ENCODE data around the gene CCZ1B. TPM values are rescaled to one million over a fixed set of nuclear protein-coding genes. Genes with fewer than 3 reads are reported as not detected.
A peak's percentile ranks its signal among the peaks of the same experiment; 100 is the strongest.
"Not testable (repeated sequence)": the region's sequence is repeated elsewhere in the genome, so short reads cannot be mapped to it uniquely, and the experiment has no call there.

CCZ1B gene
- 10 to 100 TPM; 45.7 to 93.4 (median 64.9) TPM for polyA plus RNA-seq (ENCODE audit: insufficient read length in 4 of 4)

GRCh38 chr7:6826151-6826550 is at the start of gene CCZ1B:
CCZ1B (minus strand) TSS chr7:6826275; CDS start chr7:6826197, 78 bp downstream.
- DNase-seq (ENCODE audit: low read depth in 4 of 4, low spot score in 3 of 4) = peak in 3 of 4 donors; percentile 32 to 47 (median 41)

DNA sequence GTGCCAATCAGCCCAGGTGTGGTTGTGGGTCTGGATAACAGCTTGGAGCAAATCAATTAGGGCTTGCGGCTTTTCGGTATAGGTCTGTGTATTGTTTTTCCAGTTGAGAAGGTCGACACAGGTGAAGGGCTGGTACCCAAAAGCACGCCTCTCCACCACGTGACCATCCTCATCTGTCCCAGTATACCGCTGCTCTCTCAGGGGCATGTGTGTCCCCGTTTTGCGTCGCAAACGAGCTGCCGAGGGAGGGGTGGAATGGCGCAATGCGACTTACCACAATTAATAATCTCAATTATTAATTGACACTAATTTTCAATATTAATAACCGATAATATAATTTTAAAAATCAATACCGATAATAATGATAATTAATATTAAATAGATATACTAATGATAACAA is 48.9 kb upstream of the CCZ1B start:
- DNase-seq (ENCODE audit: low read depth in 4 of 4, low spot score in 3 of 4) = not testable (repeated sequence)

DNA sequence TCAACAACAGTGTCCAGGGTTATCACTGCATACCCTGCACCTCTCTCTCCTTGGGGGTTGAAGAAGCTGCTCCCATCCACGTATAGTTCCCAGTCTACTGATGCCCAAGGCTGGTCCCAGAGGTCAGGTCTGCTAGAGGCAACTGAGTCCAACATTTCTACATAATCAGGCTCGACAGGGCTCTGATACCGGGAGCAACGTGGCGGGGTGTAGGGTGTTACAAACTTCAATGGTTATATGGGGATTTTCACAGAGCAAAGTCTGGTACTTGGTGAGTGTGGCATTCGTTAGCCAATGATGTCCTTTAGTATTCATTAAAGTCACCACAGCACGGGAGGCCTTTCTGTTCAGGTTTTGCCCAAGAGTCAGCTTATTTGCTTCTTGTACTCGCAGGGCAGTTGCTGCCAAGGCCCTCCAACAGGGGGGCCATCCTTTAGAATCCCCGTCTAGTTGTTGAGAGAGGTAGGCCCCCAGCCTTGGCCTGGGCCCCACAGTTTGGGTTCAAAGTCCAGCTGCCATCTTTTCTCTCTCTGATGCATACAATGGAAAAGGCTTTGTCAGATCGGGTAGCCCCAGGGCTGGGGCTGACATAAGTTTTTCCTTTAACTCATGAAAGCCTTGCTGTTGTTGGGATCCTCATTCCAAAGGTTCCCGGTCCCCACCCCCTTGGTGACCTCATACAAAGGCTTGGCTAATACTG is 46.3 kb upstream of the CCZ1B start:
- DNase-seq (ENCODE audit: low read depth in 4 of 4, low spot score in 3 of 4) = not testable (repeated sequence)

DNA sequence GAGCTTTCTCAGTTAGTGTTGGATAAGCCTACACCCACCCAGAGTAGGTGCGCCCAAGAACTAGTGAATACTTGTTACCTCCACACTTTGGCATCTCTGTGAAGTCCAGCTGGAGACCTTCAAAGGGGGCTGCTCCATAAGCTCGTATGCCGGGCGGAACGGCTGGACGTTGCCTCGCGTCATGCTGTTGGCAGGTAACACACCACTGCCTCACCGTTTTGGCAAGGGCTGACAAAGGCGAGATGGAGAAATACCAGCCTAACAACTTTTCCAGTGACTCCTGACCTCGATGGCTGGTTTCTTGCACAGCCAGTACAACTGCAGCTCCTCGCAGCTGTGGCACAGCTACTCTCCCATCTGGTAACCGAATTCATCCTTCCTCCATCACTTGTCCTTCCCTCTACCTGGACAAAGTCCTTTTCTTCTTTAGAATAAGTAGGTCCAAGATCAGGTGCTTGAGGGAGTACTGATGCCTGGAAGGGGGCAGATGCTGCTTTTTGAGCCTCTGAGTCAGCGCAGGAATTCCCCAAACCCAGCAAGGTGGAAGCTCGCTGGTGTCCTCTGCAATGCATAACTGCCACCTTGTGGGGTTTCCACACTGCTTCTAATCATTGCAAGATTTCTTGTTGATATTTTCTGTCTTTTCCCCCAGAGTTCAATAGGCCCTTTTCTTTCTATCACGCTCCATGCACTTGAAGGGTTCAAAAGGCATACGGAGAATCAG is 45.5 kb upstream of the CCZ1B start:
- DNase-seq (ENCODE audit: low read depth in 4 of 4, low spot score in 3 of 4) = not testable (repeated sequence)

DNA sequence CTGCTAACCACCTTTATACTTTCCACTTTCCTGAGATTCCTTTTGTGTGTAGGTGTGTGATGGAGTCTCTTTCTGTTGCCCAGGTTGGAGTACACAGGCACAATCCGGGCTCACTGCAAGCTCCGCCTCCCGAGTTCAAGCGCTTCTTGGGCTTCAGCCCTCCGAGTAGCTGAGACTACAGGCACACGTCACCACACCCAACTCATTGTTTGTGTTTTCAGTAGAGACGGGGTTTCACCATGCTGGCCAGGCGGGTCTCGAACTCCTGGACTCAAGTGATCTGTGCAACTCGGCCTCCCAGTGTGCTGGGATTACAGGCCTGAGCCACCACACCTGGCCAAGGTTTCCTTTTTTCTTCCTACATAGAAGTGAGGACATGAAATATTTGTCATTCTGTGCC is 38.7 kb upstream of the CCZ1B start:
- not testable (repeated sequence) for DNase-seq (ENCODE audit: low read depth in 4 of 4, low spot score in 3 of 4)

DNA sequence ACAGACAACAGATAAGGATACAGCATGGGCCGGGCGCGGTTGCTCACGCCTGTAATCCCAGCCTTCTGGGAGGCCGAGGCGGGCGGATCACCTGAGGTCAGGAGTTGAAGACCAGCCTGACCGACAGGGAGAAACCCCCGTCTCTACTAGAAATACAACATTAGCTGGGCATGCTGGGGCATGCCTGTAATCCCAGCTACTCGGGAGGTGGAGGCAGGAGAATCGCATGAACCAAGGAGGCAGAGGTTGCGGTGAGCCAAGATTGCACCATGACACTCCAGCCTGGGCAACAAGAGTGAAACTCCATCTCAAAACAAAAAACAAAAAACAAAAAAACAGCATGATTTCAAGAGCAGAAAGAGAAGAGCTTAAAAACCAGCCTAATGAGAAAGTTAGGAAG is 38.1 kb upstream of the CCZ1B start:
- not testable (repeated sequence) for DNase-seq (ENCODE audit: low read depth in 4 of 4, low spot score in 3 of 4)

- not testable (repeated sequence) for DNase-seq (ENCODE audit: low read depth in 4 of 4, low spot score in 3 of 4)
Measured at GRCh38 chr7:6862876-6863275, 36.8 kb upstream of the CCZ1B start.

DNA sequence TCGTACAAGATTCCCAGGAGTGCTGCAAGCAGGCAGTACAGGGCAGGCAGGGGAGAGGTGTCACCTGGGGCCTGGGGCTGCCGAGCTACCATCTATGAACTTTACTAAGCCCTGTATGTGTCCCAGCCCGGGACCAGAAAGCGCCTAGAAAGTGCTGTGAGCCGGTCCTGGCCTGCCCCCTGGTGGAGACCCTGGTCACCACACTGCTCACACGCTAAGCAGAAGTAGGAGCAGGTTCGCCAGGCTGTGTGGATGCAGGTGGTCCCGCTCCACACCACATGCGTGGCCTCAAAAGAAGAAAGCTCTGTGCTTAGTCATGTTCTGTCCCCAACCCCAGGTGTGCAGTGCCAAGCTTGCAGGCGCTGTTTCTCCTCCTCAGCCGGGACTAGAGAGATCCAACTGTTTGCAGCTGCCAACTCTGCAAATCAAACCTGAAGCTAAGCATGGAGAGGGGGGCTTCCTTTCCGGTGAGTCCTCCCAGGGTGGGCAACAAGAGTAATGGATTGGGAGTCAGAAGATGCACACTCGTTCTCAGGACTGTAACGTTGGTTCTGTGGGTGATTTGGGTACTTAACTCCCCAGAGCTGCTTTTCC is 31.7 kb upstream of the CCZ1B start:
- peak in 1 of 4 donors; percentile 16 for DNase-seq (ENCODE audit: low read depth in 4 of 4, low spot score in 3 of 4)

- DNase-seq (ENCODE audit: low read depth in 4 of 4, low spot score in 3 of 4) = not testable (repeated sequence)
Measured at GRCh38 chr7:6855563-6856131, 29.6 kb upstream of the CCZ1B start.

DNA sequence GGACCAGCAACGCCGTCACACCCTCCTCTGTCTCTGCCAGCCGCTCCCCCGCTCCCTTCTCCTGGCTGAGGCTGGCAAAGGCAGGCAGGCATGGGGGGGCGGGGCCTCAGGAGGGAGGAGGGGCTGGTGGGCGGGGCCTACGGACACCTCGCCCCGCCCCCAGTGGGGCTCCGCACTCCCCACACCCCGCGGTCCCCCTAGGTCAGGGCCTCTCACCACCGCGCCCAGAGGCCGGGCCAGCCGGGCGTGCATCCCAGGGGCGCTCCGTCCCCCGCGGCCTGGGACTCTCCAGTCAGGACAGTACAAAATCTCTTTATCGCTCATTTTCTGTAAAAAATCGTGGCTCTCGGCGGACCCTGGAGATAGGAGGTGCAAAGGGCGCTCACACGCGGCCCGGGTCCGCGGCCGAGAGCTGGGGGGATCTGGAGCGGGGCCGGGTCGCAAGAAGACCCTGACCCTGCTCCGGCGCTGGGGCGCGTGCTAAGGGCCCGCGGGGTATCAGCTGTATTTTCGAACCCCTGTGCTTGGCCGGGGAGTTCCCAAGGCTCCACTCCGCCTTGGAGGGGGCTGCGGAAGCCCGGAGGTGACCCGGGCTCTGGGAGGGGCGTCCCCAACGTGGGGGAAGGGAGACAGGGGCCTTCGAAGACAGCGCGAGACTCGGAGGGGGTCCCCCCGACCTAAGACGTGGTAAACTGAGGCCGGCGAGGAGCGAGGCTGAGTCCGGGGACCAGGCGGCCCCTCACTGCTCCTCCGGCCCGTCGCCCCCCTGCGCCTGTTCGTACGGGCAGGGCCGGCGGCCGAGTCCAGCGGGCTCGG is 28.9 kb upstream of the CCZ1B start:
- not testable (repeated sequence) for DNase-seq (ENCODE audit: low read depth in 4 of 4, low spot score in 3 of 4)

- not testable (repeated sequence) for DNase-seq (ENCODE audit: low read depth in 4 of 4, low spot score in 3 of 4)
Measured at GRCh38 chr7:6853681-6854080, 27.6 kb upstream of the CCZ1B start.

GRCh38 chr7:6849127-6849526 is 23.1 kb upstream of the CCZ1B start:
- not testable (repeated sequence) for DNase-seq (ENCODE audit: low read depth in 4 of 4, low spot score in 3 of 4)

DNA sequence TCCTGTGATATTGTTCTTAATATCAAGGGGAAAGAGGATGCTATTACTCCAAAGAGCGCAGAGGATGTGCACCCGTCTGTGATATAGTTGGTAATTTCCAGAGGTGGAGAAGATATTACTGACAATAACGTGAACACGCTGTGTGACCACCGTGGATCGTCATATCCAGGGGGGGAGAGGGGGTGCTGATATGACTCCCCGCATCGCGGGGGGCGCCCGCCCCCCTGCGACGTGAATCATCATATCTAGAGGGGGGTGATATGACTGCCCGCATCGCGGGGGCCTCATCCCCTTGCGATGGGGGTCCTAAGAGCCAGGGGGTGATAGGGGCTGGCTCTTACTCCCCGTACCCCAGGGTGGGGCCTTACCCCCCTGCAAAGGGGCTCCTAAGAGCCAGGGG is 21.7 kb upstream of the CCZ1B start:
- DNase-seq (ENCODE audit: low read depth in 4 of 4, low spot score in 3 of 4) = not testable (repeated sequence)

GRCh38 chr7:6845971-6846449 is 19.9 kb upstream of the CCZ1B start:
- DNase-seq (ENCODE audit: low read depth in 4 of 4, low spot score in 3 of 4) = not testable (repeated sequence)

- DNase-seq (ENCODE audit: low read depth in 4 of 4, low spot score in 3 of 4) = not testable (repeated sequence)
Measured at GRCh38 chr7:6843654-6844053, 17.6 kb upstream of the CCZ1B start.

- DNase-seq (ENCODE audit: low read depth in 4 of 4, low spot score in 3 of 4) = not testable (repeated sequence)
Measured at GRCh38 chr7:6843092-6843491, 17.0 kb upstream of the CCZ1B start.

GRCh38 chr7:6842278-6842921 is 16.3 kb upstream of the CCZ1B start:
- DNase-seq (ENCODE audit: low read depth in 4 of 4, low spot score in 3 of 4) = not testable (repeated sequence)

- not testable (repeated sequence) for DNase-seq (ENCODE audit: low read depth in 4 of 4, low spot score in 3 of 4)
Measured at GRCh38 chr7:6837081-6837480, 11.0 kb upstream of the CCZ1B start.

GRCh38 chr7:6835521-6835920 is 9.4 kb upstream of the CCZ1B start:
- not testable (repeated sequence) for DNase-seq (ENCODE audit: low read depth in 4 of 4, low spot score in 3 of 4)

DNA sequence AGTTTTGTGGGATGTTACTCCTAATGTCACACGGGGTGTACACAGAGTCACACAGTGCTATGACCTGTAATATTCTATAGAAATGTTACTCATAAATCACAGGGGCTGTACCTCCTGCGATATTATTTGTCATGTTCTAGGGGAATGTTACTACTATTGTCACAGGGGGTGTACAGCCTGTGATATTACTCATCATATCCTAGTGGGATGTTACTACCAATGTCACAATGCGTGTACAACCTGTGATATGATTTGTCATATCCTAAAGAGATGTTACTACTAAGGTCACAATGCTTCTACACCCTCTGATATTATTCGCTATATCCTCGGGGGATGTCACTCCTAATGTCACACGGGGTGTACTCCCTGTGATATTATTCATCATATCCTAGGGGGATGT is 7.6 kb upstream of the CCZ1B start:
- no peak for DNase-seq (ENCODE audit: low read depth in 4 of 4, low spot score in 3 of 4)

Data from right renal pelvis (tissue), 4 donors.